H9 (cell line): ENCODE measurements around the gene NHERF2. TPM values are rescaled to one million over a fixed set of nuclear protein-coding genes. Genes with fewer than 3 reads are reported as not detected.
A peak's percentile ranks its signal among the peaks of the same experiment; 100 is the strongest.

Experiments used
- DNase-seq: peaks from one replicate; pipeline ENCODE4 v3.0.0-alpha.2; 2017
- H2AFZ ChIP-seq: one replicate; pipeline ENCODE4 v1.6.1; 2013; ENCODE audit warnings: mild to moderate bottlenecking, low read length, control low read depth, moderate library complexity
- H2AK5ac ChIP-seq: 2 replicates; pipeline ENCODE4 v1.6.1; 2013; ENCODE audit warnings: low read length, control low read depth, mixed read lengths; ENCODE audit not compliant: insufficient read length
- H2BK120ac ChIP-seq: one replicate; pipeline ENCODE4 v1.6.1; 2013; ENCODE audit warnings: low read depth, mild to moderate bottlenecking, low read length, control low read depth, inconsistent platforms; ENCODE audit not compliant: poor library complexity, severe bottlenecking
- H2BK12ac ChIP-seq: 2 replicates; pipeline ENCODE4 v1.6.1; 2013; ENCODE audit warnings: low read length, control low read depth, mixed read lengths, low read depth; ENCODE audit not compliant: insufficient read length
- H2BK15ac ChIP-seq: 2 replicates; pipeline ENCODE4 v1.6.1; 2013; ENCODE audit warnings: low read depth, low read length, control low read depth
- H2BK20ac ChIP-seq: one replicate; pipeline ENCODE4 v1.6.1; 2013; ENCODE audit warnings: low read depth, mild to moderate bottlenecking, low read length, control low read depth, inconsistent platforms; ENCODE audit not compliant: poor library complexity, severe bottlenecking
- H2BK5ac ChIP-seq: 2 replicates; pipeline ENCODE4 v1.6.1; 2013; ENCODE audit warnings: low read length, control low read depth, mixed read lengths; ENCODE audit not compliant: insufficient read length
- H3K14ac ChIP-seq: 2 replicates; pipeline ENCODE4 v1.6.1; 2013; ENCODE audit warnings: low read length, control low read depth; ENCODE audit not compliant: insufficient read depth
- H3K18ac ChIP-seq: 2 replicates; pipeline ENCODE4 v1.6.1; 2013; ENCODE audit warnings: low read depth, mild to moderate bottlenecking, mixed read lengths, low read length, control low read depth; ENCODE audit not compliant: insufficient read length
- H3K23ac ChIP-seq: 2 replicates; pipeline ENCODE4 v1.6.1; 2013; ENCODE audit warnings: low read length, control low read depth, mixed read lengths, low read depth; ENCODE audit not compliant: insufficient read length
- H3K23me2 ChIP-seq: 2 replicates; pipeline ENCODE4 v1.6.1; 2013; ENCODE audit warnings: low read depth, mild to moderate bottlenecking, mixed read lengths, low read length, control low read depth; ENCODE audit not compliant: insufficient read length, poor library complexity, severe bottlenecking
- H3K27ac ChIP-seq: 2 replicates; pipeline ENCODE4 v1.5.1; 2013; ENCODE audit warnings: low read length, control low read depth, mixed read lengths, low read depth; ENCODE audit not compliant: insufficient read length
- H3K27me3 ChIP-seq: 2 replicates; pipeline ENCODE4 v1.6.1; 2013; ENCODE audit warnings: low read length, control low read depth, inconsistent platforms; ENCODE audit not compliant: insufficient read depth
- H3K4ac ChIP-seq: 2 replicates; pipeline ENCODE4 v1.6.1; 2013; ENCODE audit warnings: low read depth, mild to moderate bottlenecking, control low read depth, inconsistent platforms, low read length, moderate library complexity
- H3K4me1 ChIP-seq: 2 replicates; pipeline ENCODE4 v1.6.1; 2013; ENCODE audit warnings: low read length, control low read depth, inconsistent platforms; ENCODE audit not compliant: insufficient read depth
- H3K4me2 ChIP-seq: 2 replicates; pipeline ENCODE4 v1.6.1; 2013; ENCODE audit warnings: low read length, control low read depth, mixed read lengths; ENCODE audit not compliant: insufficient read length, insufficient read depth
- H3K56ac ChIP-seq: 2 replicates; pipeline ENCODE4 v1.6.1; 2013; ENCODE audit warnings: low read depth, mild to moderate bottlenecking, mixed read lengths, low read length, control low read depth; ENCODE audit not compliant: insufficient read length
- H3K79me1 ChIP-seq: 2 replicates; pipeline ENCODE4 v1.6.1; 2013; ENCODE audit warnings: low read depth, mild to moderate bottlenecking, moderate library complexity, low read length, control low read depth, inconsistent platforms; ENCODE audit not compliant: insufficient read depth, poor library complexity, severe bottlenecking
- H3K79me2 ChIP-seq: 2 replicates; pipeline ENCODE4 v1.6.1; 2013; ENCODE audit warnings: low read length, control low read depth, inconsistent platforms; ENCODE audit not compliant: insufficient read depth
- H3K9ac ChIP-seq: 2 replicates; pipeline ENCODE4 v1.6.1; 2013; ENCODE audit warnings: low read length, control low read depth, mixed read lengths; ENCODE audit not compliant: insufficient read length; ENCODE audit errors: extremely low read depth
- H3K9me3 ChIP-seq: one replicate; pipeline ENCODE4 v1.6.1; 2013; ENCODE audit warnings: low read depth, low read length, inconsistent platforms; ENCODE audit not compliant: control insufficient read depth
- H3T11ph ChIP-seq: one replicate; pipeline ENCODE4 v1.6.1; 2013; ENCODE audit warnings: mild to moderate bottlenecking, low read length, control low read depth, inconsistent platforms
- H4K20me1 ChIP-seq: one replicate; pipeline ENCODE4 v1.6.1; 2013; ENCODE audit not compliant: control insufficient read depth, insufficient read length, insufficient read depth
- H4K5ac ChIP-seq: 2 replicates; pipeline ENCODE4 v1.6.1; 2013; ENCODE audit warnings: low read depth, mild to moderate bottlenecking, mixed read lengths, low read length, control low read depth; ENCODE audit not compliant: insufficient read length
- H4K8ac ChIP-seq: replicated peaks from 2 replicates; pipeline ENCODE4 v1.6.1; 2013; ENCODE audit warnings: low read length, control low read depth, mixed read lengths, low read depth; ENCODE audit not compliant: insufficient read length
- H4K91ac ChIP-seq: 2 replicates; pipeline ENCODE4 v1.6.1; 2013; ENCODE audit warnings: low read depth, mild to moderate bottlenecking, moderate library complexity, mixed read lengths, low read length, control low read depth; ENCODE audit not compliant: insufficient read length
- H3K27ac Mint-ChIP-seq, 3 experiments: 2 replicates in 2 of 3; 3 replicates in 1 of 3; pipeline ENCODE4 v1.8.0; 2020 to 2021; ENCODE audit warnings: mixed read lengths in 3 of 3, mild to moderate bottlenecking in 1 of 3, moderate library complexity in 1 of 3
- H3K27me3 Mint-ChIP-seq: 2 replicates; pipeline ENCODE4 v1.8.0; 2021; ENCODE audit warnings: low read depth, mild to moderate bottlenecking, moderate library complexity, mixed read lengths
- H3K36me3 Mint-ChIP-seq, 3 experiments: 2 replicates in 2 of 3; 3 replicates in 1 of 3; pipeline ENCODE4 v1.8.0; 2020 to 2021; ENCODE audit warnings: low read depth in 3 of 3, mixed read lengths in 3 of 3; ENCODE audit not compliant: insufficient read depth in 1 of 3
- H3K4me1 Mint-ChIP-seq, 2 experiments: 2 replicates each; pipeline ENCODE4 v1.8.0; 2020; ENCODE audit warnings: mixed read lengths in 2 of 2
- H3K4me3 Mint-ChIP-seq, 2 experiments: 2 replicates in 1 of 2; 3 replicates in 1 of 2; pipeline ENCODE4 v1.8.0; 2020 to 2021; ENCODE audit warnings: mild to moderate bottlenecking in 2 of 2, mixed read lengths in 2 of 2, moderate library complexity in 1 of 2
- H3K9me3 Mint-ChIP-seq, 2 experiments: 2 replicates in 1 of 2; 3 replicates in 1 of 2; pipeline ENCODE4 v1.8.0; 2020; ENCODE audit warnings: mild to moderate bottlenecking in 2 of 2, mixed read lengths in 2 of 2, moderate library complexity in 1 of 2
- CTCF ChIP-seq: fragments of 200-600 bp; sonication (generic); conservative IDR thresholded peaks from 3 replicates; pipeline ENCODE4 v1.8.0; 2021; ENCODE audit warnings: antibody characterized with exemption, mild to moderate bottlenecking
- WGBS: extraction: QIAGEN DNeasy Blood & Tissue Kit; methylation state at CpG from one replicate; pipeline ENCODE4 v1.1.7; 2013; ENCODE audit warnings: missing lambda C conversion rate, low lambda C conversion rate, mixed read lengths; ENCODE audit not compliant: insufficient read length; ENCODE audit errors: extremely low coverage; 5-methylcytosine and 5-hydroxymethylcytosine counted together
- total RNA-seq: library from RNA; stranded (reverse); gene quantifications from 2 replicates; pipeline ENCODE4 v1.2.1, GENCODE V29; 2021

The NHERF2 gene
- total RNA-seq, 1 experiment from 2014 or later, result 15.3 TPM

GRCh38 chr16:2019921-2020831, 6.5 kb upstream of the NHERF2 start:
- Mint-ChIP-seq H3K4me1 (peaks cover 10 to 12% of the 10 kb centered on the region in 2 experiments), H3K36me3 (peaks cover 0 to 2% (median 0%) of the 10 kb centered on the region in 3 experiments; a peak in 1 of 7 replicates), H3K4me3 (peak overlapping the region; percentile 51 to 83), H3K9me3 (peaks cover 0 to 6% of the 10 kb centered on the region in 2 experiments; a peak in 3 of 5 replicates), H3K27me3 (peaks cover 81% of the 10 kb centered on the region), H3K27ac (peak overlapping the region in 1 of 3 experiments; percentile 40; a peak in 1 of 7 replicates)
- Histone ChIP-seq H3K56ac (no peak overlapping the region), H3K4ac (no peak overlapping the region), H2BK20ac (no peak overlapping the region), H4K8ac (no peak overlapping the region), H3K4me2 (peak overlapping the region; percentile 35), H3K9ac (no peak overlapping the region), H3K27ac (no peak overlapping the region), H3K4me1 (no peaks in the 10 kb centered on the region; the same call in 1 of the 2 replicates), H2AFZ (no peak overlapping the region), H3K27me3 (peaks cover 13% of the 10 kb centered on the region; the same call in 1 of the 2 replicates), H3T11ph (no peak overlapping the region), H3K79me1 (no peaks in the 10 kb centered on the region), H2AK5ac (no peak overlapping the region), H4K5ac (no peak overlapping the region), H3K23ac (no peak overlapping the region), H3K23me2 (peaks cover 13% of the 10 kb centered on the region), H3K79me2 (no peaks in the 10 kb centered on the region), H4K20me1 (no peaks in the 10 kb centered on the region), H2BK12ac (no peak overlapping the region), H2BK15ac (no peak overlapping the region), H2BK5ac (no peak overlapping the region), H3K14ac (no peak overlapping the region), H3K18ac (no peak overlapping the region), H2BK120ac (no peak overlapping the region), H4K91ac (no peak overlapping the region), H3K9me3 (no peaks in the 10 kb centered on the region)
- DNase-seq, result no peak
- WGBS, result no CpG with 5 or more reads among the region's 96 CpGs
- TF ChIP-seq CTCF, result no peak; the same call in 2 of the 3 replicates
